ENCODE data around the gene TMEM63A.

GRCh38 chr1:225890346-225891228, 8.4 kb upstream of the TMEM63A start:
- TF ChIP-seq CTCF (IDR thresholded peaks at IDR 0.05) = no peak
- no peak for TF ChIP-seq POLR2A (IDR thresholded peaks at IDR 0.05)
- no peak for TF ChIP-seq POLR2AphosphoS5 (IDR thresholded peaks at IDR 0.05)
